ENCODE results near the gene LHFPL4.

GRCh38 chr3:9500108-9501050 lies 53.2 kb downstream of the LHFPL4 start:
- TF ChIP-seq CTCF (IDR thresholded peaks at IDR 0.05; ENCODE audit: low read depth, low read length) (peak; percentile 77), MYC (IDR thresholded peaks at IDR 0.05; ENCODE audit: low read depth, low read length) (no peak), POLR2A (IDR thresholded peaks at IDR 0.05; ENCODE audit: extremely low read depth, insufficient read length) (no peak), MAX (IDR thresholded peaks at IDR 0.05; ENCODE audit: low read depth, low read length) (no peak)
